Activated CD8-positive, alpha-beta memory T cell treated with anti-CD3 and anti-CD28 coated beads for 36 hours (primary cell): ENCODE results near the gene RSPO3. TPM values are rescaled to one million over a fixed set of nuclear protein-coding genes. Genes with fewer than 3 reads are reported as not detected.

ENCODE experiments used
- CTCF ChIA-PET: fragments of 350-600 bp; sonication (Branson Sonifier 250); formaldehyde crosslinking; loops from one replicate; lab custom pipeline; 2021; ENCODE audit warnings: antibody characterized with exemption; lab: Charles Lee
- POLR2A ChIA-PET: fragments of 350-600 bp; sonication (Branson Sonifier 250); formaldehyde crosslinking; loops from one replicate; lab custom pipeline; 2021; ENCODE audit warnings: antibody characterized with exemption; lab: Charles Lee
- total RNA-seq, 2 experiments: library from RNA; stranded (reverse); gene quantifications; one replicate each; pipeline ENCODE4 v1.2.3, GENCODE V29; 2021

Gene RSPO3
- total RNA-seq, 2 experiments from 2014 or later: not detected

GRCh38 chr6:127136786-127137185 lies 18.3 kb downstream of the RSPO3 start:
- POLR2A ChIA-PET: no interaction called here
- CTCF ChIA-PET: no interaction called here

GRCh38 chr6:127146932-127147331 lies 28.5 kb downstream of the RSPO3 start:
- ChIA-PET CTCF (no interaction called here), POLR2A (no interaction called here)

GRCh38 chr6:127147534-127147933 lies 29.1 kb downstream of the RSPO3 start:
- CTCF ChIA-PET: no interaction called here
- POLR2A ChIA-PET: no interaction called here

- ChIA-PET CTCF (no interaction called here), POLR2A (no interaction called here)
Observed at GRCh38 chr6:127148511-127148910, 30.0 kb downstream of the RSPO3 start.

- POLR2A ChIA-PET: no interaction called here
- CTCF ChIA-PET: no interaction called here
Observed at GRCh38 chr6:127154509-127154908, 36.0 kb downstream of the RSPO3 start.

- CTCF ChIA-PET: no interaction called here
- POLR2A ChIA-PET: no interaction called here
Observed at GRCh38 chr6:127160484-127160883, 42.0 kb downstream of the RSPO3 start.

- POLR2A ChIA-PET: no interaction called here
- CTCF ChIA-PET: no interaction called here
Observed at GRCh38 chr6:127162836-127163235, 44.4 kb downstream of the RSPO3 start.

- ChIA-PET CTCF (no interaction called here), POLR2A (no interaction called here)
Observed at GRCh38 chr6:127164036-127164435, 45.6 kb downstream of the RSPO3 start.

- ChIA-PET CTCF (no interaction called here), POLR2A (no interaction called here)
Observed at GRCh38 chr6:127164565-127164964, 46.1 kb downstream of the RSPO3 start.

- CTCF ChIA-PET: no interaction called here
- POLR2A ChIA-PET: no interaction called here
Observed at GRCh38 chr6:127173156-127173940, 54.9 kb downstream of the RSPO3 start.

- POLR2A ChIA-PET: no interaction called here
- CTCF ChIA-PET: no interaction called here
Observed at GRCh38 chr6:127176146-127176545, 57.7 kb downstream of the RSPO3 start.

GRCh38 chr6:127177030-127177922 lies 58.8 kb downstream of the RSPO3 start:
- POLR2A ChIA-PET: no interaction called here
- CTCF ChIA-PET: no interaction called here

GRCh38 chr6:127177923-127178231 lies 59.4 kb downstream of the RSPO3 start:
- CTCF ChIA-PET: no interaction called here

GRCh38 chr6:127178746-127179145 lies 60.3 kb downstream of the RSPO3 start:
- ChIA-PET POLR2A (no interaction called here), CTCF (no interaction called here)

More at GRCh38 chr6:127177923-127178231, 59.4 kb downstream of the RSPO3 start:
- POLR2A ChIA-PET: no interaction called here

- ChIA-PET POLR2A (no interaction called here), CTCF (no interaction called here)
Observed at GRCh38 chr6:127180426-127180825, 62.0 kb downstream of the RSPO3 start.

- CTCF ChIA-PET: no interaction called here
- POLR2A ChIA-PET: no interaction called here
Observed at GRCh38 chr6:127182501-127182900, 64.0 kb downstream of the RSPO3 start.

- CTCF ChIA-PET: no interaction called here
- POLR2A ChIA-PET: no interaction called here
Observed at GRCh38 chr6:127185437-127185995, 67.0 kb downstream of the RSPO3 start.

- ChIA-PET POLR2A (no interaction called here), CTCF (interaction anchor here (1.1 kb wide), 1 partner anchor 104 kb away, joined by 3 read pairs; no protein-coding TSS in a partner anchor)
Observed at GRCh38 chr6:127186889-127187288, 68.4 kb downstream of the RSPO3 start.

- POLR2A ChIA-PET: interaction anchor here (0.7 kb wide), 1 partner anchor 77 kb away, joined by 3 read pairs; no protein-coding TSS in a partner anchor
- CTCF ChIA-PET: interaction anchor here (0.9 to 1.2 kb wide), 2 partner anchors 13 to 350 kb away, joined by 3 read pairs; no protein-coding TSS in a partner anchor
Observed at GRCh38 chr6:127188744-127189143, 70.3 kb downstream of the RSPO3 start.

- CTCF ChIA-PET: interaction anchor here (1.0 kb wide), 1 partner anchor 76 kb away, joined by 3 read pairs; the partner anchor contains the start of gene RNF146
- POLR2A ChIA-PET: no interaction called here
Observed at GRCh38 chr6:127190552-127190951, 72.1 kb downstream of the RSPO3 start.
